ENCODE results near the gene ISG15. TPM values are rescaled to one million over a fixed set of nuclear protein-coding genes. Genes with fewer than 3 reads are reported as not detected.
"Not testable (repeated sequence)": the region's sequence is repeated elsewhere in the genome, so short reads cannot be mapped to it uniquely, and the experiment has no call there.

The ISG15 gene
- total RNA-seq, 1 experiment from 2014 or later: 98.4 TPM

- Histone ChIP-seq H3K4me3 (no peak overlapping the region), H3K27me3 (no peaks in the 10 kb centered on the region), H3K9me3 (no peaks in the 10 kb centered on the region), H3K36me3 (no peaks in the 10 kb centered on the region)
- DNase-seq: no peak
These were observed 39.6 kb upstream of the ISG15 start for GRCh38 chr1:973459-974292.

GRCh38 chr1:974293-974640 is 39.0 kb upstream of the ISG15 start:
- DNase-seq: no peak
- no peaks in the 10 kb centered on the region for H3K9me3 ChIP-seq
- no peaks in the 10 kb centered on the region for H3K27me3 ChIP-seq
- no peaks in the 10 kb centered on the region for H3K36me3 ChIP-seq
- no peak overlapping the region for H3K4me3 ChIP-seq

DNA sequence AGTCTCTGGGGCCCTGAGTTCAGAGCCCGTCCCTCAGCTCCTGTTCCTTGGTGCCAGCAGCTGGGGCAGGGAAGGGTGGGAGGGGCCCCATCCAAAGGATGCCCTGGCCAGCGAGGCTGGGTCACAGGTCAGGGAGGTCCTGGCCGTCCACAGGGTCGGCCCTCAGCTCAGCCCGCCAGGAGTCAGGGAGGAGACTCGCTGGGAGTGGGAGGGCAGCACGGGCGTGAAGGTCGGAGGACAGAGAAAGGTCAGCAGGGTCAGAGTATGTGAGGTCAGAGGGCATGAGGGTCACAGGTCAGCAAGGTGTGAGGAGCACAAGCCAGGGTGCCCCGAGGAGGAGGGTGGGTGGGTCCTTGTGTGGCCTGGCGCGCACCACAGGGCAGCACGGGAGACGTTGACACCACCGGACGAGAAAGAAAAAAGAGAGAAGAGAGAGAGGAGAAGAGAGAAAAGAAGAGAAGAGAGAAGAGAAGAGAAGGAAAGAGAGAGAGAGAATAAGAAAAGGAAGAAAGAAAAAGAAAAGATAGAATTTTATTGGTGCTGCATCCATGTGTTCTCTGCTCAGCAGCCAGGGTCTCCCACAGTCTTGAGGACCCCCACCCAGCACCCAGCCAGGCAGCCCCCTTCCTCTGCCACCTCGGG is 38.5 kb upstream of the ISG15 start:
- Histone ChIP-seq H3K36me3 (no peaks in the 10 kb centered on the region), H3K9me3 (no peaks in the 10 kb centered on the region), H3K4me3 (no peak overlapping the region), H3K27me3 (no peaks in the 10 kb centered on the region)
- DNase-seq: no peak

DNA sequence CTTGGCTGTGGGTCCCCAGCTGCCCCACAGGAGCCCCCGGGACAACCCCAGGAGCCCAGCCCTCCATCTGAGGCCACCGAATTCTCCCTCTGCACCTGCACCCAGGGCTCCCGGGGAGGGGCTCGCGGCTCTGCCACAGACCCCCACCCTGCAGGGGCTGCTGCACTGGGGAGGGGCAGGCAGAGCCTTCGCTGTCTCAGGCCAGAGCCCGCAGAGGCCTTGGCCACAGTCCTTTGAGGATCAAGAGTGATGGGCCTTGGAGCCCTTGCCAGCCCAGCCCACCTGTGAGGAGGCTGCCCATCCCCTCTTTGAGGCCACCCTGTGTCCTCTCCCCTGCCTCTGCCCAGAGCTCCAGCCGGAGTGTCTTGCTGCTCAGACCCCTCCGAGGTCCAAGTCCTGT is 37.9 kb upstream of the ISG15 start:
- no peaks in the 10 kb centered on the region for H3K9me3 ChIP-seq
- DNase-seq: no peak
- no peak overlapping the region; the same call in 1 of the 2 replicates for H3K4me3 ChIP-seq
- no peaks in the 10 kb centered on the region for H3K27me3 ChIP-seq
- H3K36me3 ChIP-seq: no peaks in the 10 kb centered on the region

DNA sequence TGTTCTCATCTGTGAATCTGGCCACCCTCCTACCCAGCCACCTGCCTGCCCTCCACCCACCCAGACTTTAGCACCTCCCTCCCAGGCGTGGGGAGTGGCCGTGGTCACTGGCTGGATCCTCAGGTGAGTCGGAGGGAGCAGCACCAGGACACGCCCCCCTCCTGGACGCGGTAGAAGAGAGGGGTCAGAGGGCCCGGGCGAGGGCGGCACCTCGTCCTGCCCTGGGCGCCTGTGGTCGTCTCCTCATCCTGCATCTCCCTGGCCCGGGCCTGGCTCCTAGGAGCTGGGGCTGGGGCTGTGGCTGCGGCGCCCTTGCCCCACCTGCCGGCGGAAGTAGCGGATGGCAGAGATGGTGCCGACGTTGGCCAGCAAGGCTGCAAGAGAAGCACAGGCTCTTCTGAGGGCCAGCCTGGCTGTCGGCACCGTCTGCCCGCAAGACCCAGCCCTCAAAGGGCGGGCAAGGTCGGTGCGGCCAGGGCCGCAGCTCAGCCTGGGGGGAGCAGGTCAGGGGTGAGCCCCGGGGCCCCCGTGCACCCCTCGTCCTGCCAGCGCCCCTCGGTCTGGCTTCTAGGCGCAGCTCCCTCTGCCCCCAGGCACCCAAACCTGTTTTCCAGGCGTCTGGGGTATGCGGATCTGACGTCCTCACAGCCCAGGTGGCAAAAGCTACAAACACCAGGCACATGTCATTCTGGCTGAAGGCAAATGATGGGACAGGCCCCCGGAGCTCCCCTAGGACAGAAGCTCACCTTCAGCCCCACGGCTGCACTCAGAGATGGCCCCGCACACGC is 37.2 kb upstream of the ISG15 start:
- peak overlapping the region; percentile 48 for H3K4me3 ChIP-seq
- peak; percentile 79 for DNase-seq

DNA sequence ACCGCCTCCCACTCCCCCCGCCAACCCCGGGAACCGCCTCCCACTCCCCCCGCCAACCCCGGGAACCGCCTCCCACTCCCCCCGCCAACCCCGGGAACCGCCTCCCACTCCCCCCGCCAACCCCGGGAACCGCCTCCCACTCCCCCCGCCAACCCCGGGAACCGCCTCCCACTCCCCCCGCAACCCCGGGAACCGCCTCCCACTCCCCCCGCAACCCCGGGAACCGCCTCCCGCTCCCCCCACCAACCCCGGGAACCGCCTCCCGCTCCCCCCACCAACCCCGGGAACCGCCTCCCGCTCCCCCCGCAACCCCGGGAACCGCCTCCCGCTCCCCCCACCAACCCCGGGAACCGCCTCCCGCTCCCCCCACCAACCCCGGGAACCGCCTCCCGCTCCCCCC is 36.5 kb upstream of the ISG15 start:
- not testable (repeated sequence) for H3K9me3 ChIP-seq, H3K27me3 ChIP-seq, H3K36me3 ChIP-seq, H3K4me3 ChIP-seq
- DNase-seq: peak; percentile 42

More for the DNA sequence above, 37.2 kb upstream of the ISG15 start:
- Histone ChIP-seq H3K36me3 (no peaks in the 10 kb centered on the region), H3K9me3 (no peaks in the 10 kb centered on the region), H3K27me3 (no peaks in the 10 kb centered on the region)

GRCh38 chr1:978069-978834 is 35.0 kb upstream of the ISG15 start:
- Histone ChIP-seq H3K36me3 (no peaks in the 10 kb centered on the region), H3K4me3 (no peak overlapping the region), H3K9me3 (no peaks in the 10 kb centered on the region), H3K27me3 (no peaks in the 10 kb centered on the region)
- peak; percentile 22 for DNase-seq

DNA sequence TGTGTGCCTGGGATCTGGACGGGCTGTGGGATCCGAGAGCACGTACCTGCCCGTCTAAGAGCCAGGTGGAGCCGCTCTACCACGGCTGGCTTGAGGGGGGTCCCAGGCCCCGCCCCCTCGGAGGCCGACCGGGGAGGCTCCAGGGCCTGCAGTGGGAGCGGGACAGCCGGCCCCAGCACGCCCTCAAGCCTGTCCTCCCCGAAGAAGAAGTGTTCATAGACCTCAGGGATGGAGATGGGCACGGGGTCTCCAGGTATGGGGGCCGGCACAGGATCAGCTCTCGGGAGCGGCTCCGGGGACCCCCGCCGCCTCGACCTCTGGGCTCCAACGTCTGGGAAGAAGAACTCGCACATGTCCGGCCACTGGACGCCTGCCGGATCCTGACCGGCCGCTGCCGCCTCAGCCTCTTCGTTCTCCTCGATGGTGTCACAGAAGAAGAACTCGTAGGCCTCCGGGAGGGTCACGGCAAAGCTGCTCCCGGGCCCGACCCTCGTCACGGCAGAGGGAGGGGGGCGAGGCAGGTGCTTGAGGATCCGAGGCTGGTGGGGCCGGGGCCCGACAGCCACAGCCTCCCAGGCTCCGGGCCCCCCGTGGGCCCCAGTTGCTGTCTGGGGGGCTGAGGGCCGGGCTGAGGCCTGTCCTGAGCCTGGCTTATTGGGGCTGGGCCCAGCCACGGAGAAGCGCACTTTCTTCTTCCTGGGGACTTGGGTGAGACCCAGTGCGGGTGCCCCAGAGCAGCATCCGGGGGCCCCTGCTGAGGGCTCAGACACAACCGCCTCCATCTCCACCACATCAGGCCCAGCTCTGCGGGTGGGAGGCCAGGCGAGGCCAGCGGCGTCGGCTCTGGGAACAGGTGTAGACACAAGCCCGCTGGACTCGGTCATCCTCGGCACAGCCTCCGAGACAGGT is 34.2 kb upstream of the ISG15 start:
- Histone ChIP-seq H3K9me3 (no peaks in the 10 kb centered on the region), H3K36me3 (no peaks in the 10 kb centered on the region), H3K27me3 (no peaks in the 10 kb centered on the region), H3K4me3 (no peak overlapping the region)
- DNase-seq: no peak

GRCh38 chr1:979744-980072 is 33.6 kb upstream of the ISG15 start:
- Histone ChIP-seq H3K36me3 (no peaks in the 10 kb centered on the region), H3K4me3 (no peak overlapping the region), H3K9me3 (no peaks in the 10 kb centered on the region), H3K27me3 (no peaks in the 10 kb centered on the region)
- no peak for DNase-seq

- Histone ChIP-seq H3K27me3 (no peaks in the 10 kb centered on the region), H3K4me3 (no peak overlapping the region), H3K9me3 (no peaks in the 10 kb centered on the region), H3K36me3 (no peaks in the 10 kb centered on the region)
- DNase-seq: no peak
These were observed 33.1 kb upstream of the ISG15 start for GRCh38 chr1:980137-980571.

DNA sequence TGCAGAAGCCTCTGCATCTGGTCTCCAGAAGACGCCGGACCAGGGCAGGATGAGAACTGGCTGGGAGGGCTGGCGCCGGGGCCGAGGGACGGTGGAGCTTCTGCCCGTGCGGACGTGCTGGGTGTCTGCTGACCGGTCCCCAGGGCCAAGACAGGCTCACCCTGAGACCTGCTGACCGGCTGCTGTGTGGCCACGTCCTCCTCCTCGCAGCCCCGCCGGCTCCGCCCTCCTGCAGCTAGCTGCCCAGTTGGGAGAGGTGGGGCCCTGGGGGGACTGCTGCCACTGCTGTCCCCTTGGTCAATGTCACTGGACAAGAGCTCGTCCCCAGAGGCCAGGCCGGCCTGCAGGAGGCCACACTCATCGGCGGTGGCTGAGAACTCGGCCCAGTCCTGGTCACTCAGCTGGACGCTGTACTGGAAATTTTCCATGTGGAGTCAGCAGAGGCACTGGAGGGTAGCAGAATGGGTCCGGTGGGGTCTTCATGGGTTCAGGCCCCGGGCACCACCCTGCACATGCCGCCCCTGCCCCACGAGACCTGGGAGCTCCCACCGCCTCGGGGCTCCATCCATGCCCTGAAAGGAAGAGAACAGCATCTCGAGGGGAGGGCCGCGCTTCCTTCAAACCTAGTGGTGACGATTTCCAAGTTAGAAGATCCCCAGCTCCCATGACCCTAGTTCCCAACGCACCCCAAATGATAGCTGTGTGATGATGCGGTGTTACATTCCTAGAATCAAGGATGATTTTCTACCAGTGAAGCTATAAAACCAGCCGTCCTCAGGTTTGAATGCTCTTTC is 32.5 kb upstream of the ISG15 start:
- no peaks in the 10 kb centered on the region for H3K27me3 ChIP-seq
- H3K9me3 ChIP-seq: no peaks in the 10 kb centered on the region
- no peak for DNase-seq
- H3K4me3 ChIP-seq: no peak overlapping the region
- no peaks in the 10 kb centered on the region for H3K36me3 ChIP-seq

GRCh38 chr1:981491-981954 is 31.8 kb upstream of the ISG15 start:
- Histone ChIP-seq H3K9me3 (no peaks in the 10 kb centered on the region), H3K27me3 (no peaks in the 10 kb centered on the region), H3K36me3 (no peaks in the 10 kb centered on the region), H3K4me3 (no peak overlapping the region)
- DNase-seq: no peak

GRCh38 chr1:981955-982558 is 31.2 kb upstream of the ISG15 start, which contains the start of gene PERM1:
Gene PERM1 (minus strand): TSS chr1:982093. CDS start chr1:981029, 1,064 bp downstream.
- Histone ChIP-seq H3K36me3 (no peaks in the 10 kb centered on the region), H3K27me3 (no peaks in the 10 kb centered on the region), H3K9me3 (no peaks in the 10 kb centered on the region), H3K4me3 (no peak within 1 kb of the TSS)
- DNase-seq: no peak

- H3K9me3 ChIP-seq: no peaks in the 10 kb centered on the region
- H3K27me3 ChIP-seq: no peaks in the 10 kb centered on the region
- H3K36me3 ChIP-seq: no peaks in the 10 kb centered on the region
- no peak overlapping the region for H3K4me3 ChIP-seq
- DNase-seq: no peak
These were observed 30.4 kb upstream of the ISG15 start for GRCh38 chr1:982765-983436.

Measured in MG63 (cell line).